Measurements from ENCODE around the gene MRGPRG. TPM values are rescaled to one million over a fixed set of nuclear protein-coding genes. Genes with fewer than 3 reads are reported as not detected.

Gene MRGPRG
- total RNA-seq, 1 donor from 2014 or later, result not detected

DNA sequence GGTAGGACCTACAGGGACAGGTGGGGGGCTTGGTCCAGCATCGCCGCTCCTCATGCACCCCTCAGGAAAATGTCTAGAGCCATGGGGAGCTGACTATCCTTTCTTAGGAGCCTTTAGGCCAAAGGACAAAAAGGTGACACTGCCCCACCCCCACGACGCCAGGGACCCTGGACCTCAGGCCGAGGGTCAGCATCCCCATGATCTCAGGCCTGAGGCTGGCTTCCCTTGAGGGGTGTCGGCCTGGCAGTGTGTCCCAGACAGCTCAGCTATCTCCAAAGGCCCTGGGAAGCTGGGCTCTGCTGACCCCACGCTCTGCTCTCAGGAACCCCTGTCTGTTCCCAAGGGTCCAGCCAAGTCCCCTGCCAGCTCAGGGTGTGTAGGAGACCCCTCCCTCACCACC, 16.3 kb downstream of the MRGPRG start:
- DNase-seq (ENCODE audit: extremely low spot score in 2 of 2), result no peak
- H3K4me3 ChIP-seq, result no peak overlapping the region
- intact Hi-C loops (cut with DNase I), result no loop called here

DNA sequence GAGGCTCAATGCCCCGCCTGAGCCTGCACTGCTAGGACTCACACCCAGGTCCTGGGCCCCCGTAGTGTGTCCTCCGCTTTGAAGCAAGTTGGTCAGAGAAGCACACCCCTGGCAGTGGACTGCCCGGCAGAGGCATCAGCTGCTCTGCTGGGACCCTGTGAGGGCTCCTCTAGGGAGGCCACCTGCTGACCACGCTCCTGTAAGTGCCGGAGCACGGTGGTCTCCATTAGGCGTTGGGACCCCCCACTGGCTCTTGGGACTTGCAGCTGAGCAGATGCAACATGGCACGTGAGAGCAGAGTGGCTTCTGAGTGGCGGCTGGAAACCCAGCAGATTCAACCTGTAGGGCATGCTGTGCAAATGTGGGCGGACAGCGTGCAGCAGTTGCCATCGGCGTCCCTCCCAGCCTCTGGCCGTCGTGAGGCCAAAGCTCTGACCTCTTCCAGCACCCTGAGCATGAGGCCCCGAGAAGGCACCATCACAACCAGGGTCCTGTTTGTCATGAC, 16.9 kb downstream of the MRGPRG start:
- Histone ChIP-seq H3K4me1 (peaks cover 12% of the 10 kb centered on the region), H3K27me3 (no peaks in the 10 kb centered on the region), H3K9me3 (no peaks in the 10 kb centered on the region), H3K4me3 (no peak overlapping the region), H3K27ac (no peak overlapping the region), H3K36me3 (no peaks in the 10 kb centered on the region)
- no peak for DNase-seq (ENCODE audit: extremely low spot score in 2 of 2)
- intact Hi-C loops (cut with DNase I), result no loop called here
- TF ChIP-seq, protein P1, sequence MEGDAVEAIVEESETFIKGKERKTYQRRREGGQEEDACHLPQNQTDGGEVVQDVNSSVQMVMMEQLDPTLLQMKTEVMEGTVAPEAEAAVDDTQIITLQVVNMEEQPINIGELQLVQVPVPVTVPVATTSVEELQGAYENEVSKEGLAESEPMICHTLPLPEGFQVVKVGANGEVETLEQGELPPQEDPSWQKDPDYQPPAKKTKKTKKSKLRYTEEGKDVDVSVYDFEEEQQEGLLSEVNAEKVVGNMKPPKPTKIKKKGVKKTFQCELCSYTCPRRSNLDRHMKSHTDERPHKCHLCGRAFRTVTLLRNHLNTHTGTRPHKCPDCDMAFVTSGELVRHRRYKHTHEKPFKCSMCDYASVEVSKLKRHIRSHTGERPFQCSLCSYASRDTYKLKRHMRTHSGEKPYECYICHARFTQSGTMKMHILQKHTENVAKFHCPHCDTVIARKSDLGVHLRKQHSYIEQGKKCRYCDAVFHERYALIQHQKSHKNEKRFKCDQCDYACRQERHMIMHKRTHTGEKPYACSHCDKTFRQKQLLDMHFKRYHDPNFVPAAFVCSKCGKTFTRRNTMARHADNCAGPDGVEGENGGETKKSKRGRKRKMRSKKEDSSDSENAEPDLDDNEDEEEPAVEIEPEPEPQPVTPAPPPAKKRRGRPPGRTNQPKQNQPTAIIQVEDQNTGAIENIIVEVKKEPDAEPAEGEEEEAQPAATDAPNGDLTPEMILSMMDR (IDR thresholded peaks at IDR 0.05), result no peak
- TF ChIP-seq POLR2A (IDR thresholded peaks at IDR 0.05) (no peak), POLR2AphosphoS5 (IDR thresholded peaks at IDR 0.05; ENCODE audit: insufficient read depth in 1 of 2, low read depth in 1 of 2) (no peak)

More for the DNA sequence above, 16.3 kb downstream of the MRGPRG start:
- Histone ChIP-seq H3K9me3 (no peaks in the 10 kb centered on the region), H3K27ac (no peak overlapping the region), H3K36me3 (no peaks in the 10 kb centered on the region), H3K27me3 (no peaks in the 10 kb centered on the region), H3K4me1 (peaks cover 12% of the 10 kb centered on the region)
- TF ChIP-seq, protein P1 (IDR thresholded peaks at IDR 0.05), result no peak
- TF ChIP-seq POLR2A (IDR thresholded peaks at IDR 0.05) (no peak), POLR2AphosphoS5 (IDR thresholded peaks at IDR 0.05; ENCODE audit: insufficient read depth in 1 of 2, low read depth in 1 of 2) (no peak)

DNA sequence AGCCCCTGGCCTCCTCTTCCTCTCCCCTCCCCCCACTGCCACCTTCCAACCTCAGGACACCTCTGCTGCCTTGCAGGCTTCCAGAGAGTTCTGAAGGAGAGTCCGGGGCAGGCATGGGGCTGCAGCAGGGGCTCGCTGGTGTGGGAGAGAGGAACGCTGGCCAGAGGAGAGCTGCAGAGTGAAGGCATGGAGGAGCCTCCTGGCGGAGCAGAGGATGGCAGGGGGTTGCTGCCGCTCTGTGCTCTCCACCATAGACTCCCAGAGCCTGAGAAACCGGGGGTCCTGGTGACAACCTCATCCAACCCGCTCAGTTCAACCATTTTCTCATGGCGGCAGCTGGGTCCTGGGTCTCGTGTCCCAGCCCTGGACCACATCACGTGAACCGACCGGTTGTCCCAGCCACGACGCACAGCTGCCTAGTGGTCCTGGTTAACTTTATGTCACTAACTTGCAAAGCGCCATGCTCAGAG, 17.5 kb downstream of the MRGPRG start:
- Histone ChIP-seq H3K27me3 (no peaks in the 10 kb centered on the region), H3K36me3 (no peaks in the 10 kb centered on the region), H3K27ac (no peak overlapping the region), H3K4me1 (peaks cover 12% of the 10 kb centered on the region), H3K4me3 (no peak overlapping the region), H3K9me3 (no peaks in the 10 kb centered on the region)
- no peak for DNase-seq (ENCODE audit: extremely low spot score in 2 of 2)
- TF ChIP-seq POLR2AphosphoS5 (IDR thresholded peaks at IDR 0.05; ENCODE audit: insufficient read depth in 1 of 2, low read depth in 1 of 2) (no peak), POLR2A (IDR thresholded peaks at IDR 0.05) (no peak)
- TF ChIP-seq, protein P1 (IDR thresholded peaks at IDR 0.05), result no peak
- intact Hi-C loops (cut with DNase I), result no loop called here

DNA sequence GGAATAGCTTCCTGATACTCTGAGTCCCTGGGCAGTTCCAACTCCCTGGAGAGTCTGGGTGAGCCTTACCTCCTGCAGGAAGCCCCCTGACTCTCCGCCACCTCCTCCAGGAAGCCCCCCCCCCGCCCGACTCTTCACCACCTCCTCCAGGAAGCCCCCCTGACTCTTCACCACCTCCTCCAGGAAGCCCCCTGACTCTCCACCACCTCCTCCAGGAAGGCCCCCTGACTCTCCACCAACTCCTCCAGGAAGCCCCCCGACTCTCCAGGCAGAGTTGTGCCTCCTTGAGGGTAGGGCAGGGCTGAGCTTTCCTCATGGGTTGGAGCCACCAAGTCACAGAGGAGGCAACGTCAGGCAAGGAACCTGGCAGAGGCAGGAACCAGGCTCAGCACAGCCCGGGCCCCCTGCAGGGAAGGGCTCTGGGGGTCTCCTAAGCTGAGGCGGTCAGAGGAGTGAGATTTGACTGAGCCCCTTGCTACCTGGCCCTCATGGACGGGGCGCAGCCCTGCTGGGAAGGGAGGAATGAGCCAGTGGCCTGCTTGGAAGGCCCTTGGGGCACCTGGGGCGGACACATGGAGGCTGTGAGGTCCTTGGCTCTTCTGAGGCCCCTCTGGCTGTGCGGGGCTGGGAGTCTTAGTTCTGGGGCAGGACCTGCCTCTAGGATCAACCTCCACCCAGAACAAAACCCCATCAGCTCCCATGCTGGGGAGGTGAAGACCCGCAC, 18.1 kb downstream of the MRGPRG start:
- peaks cover 12% of the 10 kb centered on the region for H3K4me1 ChIP-seq
- intact Hi-C loops (cut with DNase I), result no loop called here
- no peak overlapping the region for H3K27ac ChIP-seq
- TF ChIP-seq POLR2AphosphoS5 (IDR thresholded peaks at IDR 0.05; ENCODE audit: insufficient read depth in 1 of 2, low read depth in 1 of 2) (no peak), POLR2A (IDR thresholded peaks at IDR 0.05) (no peak)
- TF ChIP-seq, protein P1 (IDR thresholded peaks at IDR 0.05), result no peak
- H3K9me3 ChIP-seq, result no peaks in the 10 kb centered on the region
- no peak for DNase-seq (ENCODE audit: extremely low spot score in 2 of 2)
- H3K36me3 ChIP-seq, result no peaks in the 10 kb centered on the region
- H3K4me3 ChIP-seq, result no peak overlapping the region
- no peaks in the 10 kb centered on the region for H3K27me3 ChIP-seq

Data from vagina (tissue), 2 donors.